ENCODE measurements around the gene MOV10. TPM values are rescaled to one million over a fixed set of nuclear protein-coding genes. Genes with fewer than 3 reads are reported as not detected.

Gene MOV10
- total RNA-seq, 1 donor from 2014 or later, result 57.5 TPM

GRCh38 chr1:112695276-112695675 is 20.8 kb downstream of the MOV10 start:
- ATAC-seq, result no peak
- DNase-seq (ENCODE audit: low spot score), result no peak
- intact Hi-C loops (cut with DNase I), result no loop called here

GRCh38 chr1:112696578-112697314 is 22.3 kb downstream of the MOV10 start:
- intact Hi-C loops (cut with DNase I), result no loop called here
- ATAC-seq (no peak), DNase-seq (ENCODE audit: low spot score) (no peak)

- intact Hi-C loops (cut with DNase I), result no loop called here
- no peak for DNase-seq (ENCODE audit: low spot score)
Measured at GRCh38 chr1:112697781-112698201, 23.3 kb downstream of the MOV10 start.

GRCh38 chr1:112698366-112699310 is 24.2 kb downstream of the MOV10 start:
- intact Hi-C loops (cut with DNase I), result no loop called here
- no peak for ATAC-seq
- DNase-seq (ENCODE audit: low spot score), result peak; percentile 70

More at GRCh38 chr1:112697781-112698201, 23.3 kb downstream of the MOV10 start:
- no peak for ATAC-seq

GRCh38 chr1:112699425-112700144 is 25.1 kb downstream of the MOV10 start:
- ATAC-seq (no peak), DNase-seq (ENCODE audit: low spot score) (no peak)
- intact Hi-C loops (cut with DNase I), result loop anchor here (10.0 kb wide), 1 partner anchor 315 kb away; no protein-coding TSS in a partner anchor

GRCh38 chr1:112700290-112701226 is 26.1 kb downstream of the MOV10 start:
- DNase-seq (ENCODE audit: low spot score) (peak; percentile 99), ATAC-seq (peak; percentile 88)
- intact Hi-C loops (cut with DNase I), result loop anchor here (10.0 kb wide), 1 partner anchor 316 kb away; no protein-coding TSS in a partner anchor

GRCh38 chr1:112701227-112702066 is 27.0 kb downstream of the MOV10 start:
- no peak for ATAC-seq
- intact Hi-C loops (cut with DNase I), result loop anchor here (10.0 kb wide), 1 partner anchor 317 kb away; no protein-coding TSS in a partner anchor
- DNase-seq (ENCODE audit: low spot score), result peak; percentile 68

GRCh38 chr1:112702067-112702395 is 27.6 kb downstream of the MOV10 start:
- no peak for DNase-seq (ENCODE audit: low spot score)
- intact Hi-C loops (cut with DNase I), result loop anchor here (10.0 kb wide), 1 partner anchor 317 kb away; no protein-coding TSS in a partner anchor
- no peak for ATAC-seq

GRCh38 chr1:112702420-112703261 is 28.2 kb downstream of the MOV10 start:
- ATAC-seq (no peak), DNase-seq (ENCODE audit: low spot score) (no peak)
- intact Hi-C loops (cut with DNase I), result loop anchor here (10.0 kb wide), 1 partner anchor 318 kb away; no protein-coding TSS in a partner anchor

- intact Hi-C loops (cut with DNase I), result loop anchor here (10.0 kb wide), 1 partner anchor 319 kb away; no protein-coding TSS in a partner anchor
Measured at GRCh38 chr1:112703706-112704105, 29.2 kb downstream of the MOV10 start.

GRCh38 chr1:112704391-112704933 is 30.0 kb downstream of the MOV10 start:
- intact Hi-C loops (cut with DNase I), result loop anchor here (10.0 kb wide), 1 partner anchor 320 kb away; no protein-coding TSS in a partner anchor
- ATAC-seq, result peak; percentile 7
- peak; percentile 80 for DNase-seq (ENCODE audit: low spot score)

More at GRCh38 chr1:112703706-112704105, 29.2 kb downstream of the MOV10 start:
- DNase-seq (ENCODE audit: low spot score), result no peak
- no peak for ATAC-seq

- ATAC-seq, result peak; percentile 81
- intact Hi-C loops (cut with DNase I), result loop anchor here (5.0 to 10.0 kb wide), 2 partner anchors 88 to 320 kb away; partner anchors contain the start of genes CAPZA1 and ST7L
- peak; percentile 91 for DNase-seq (ENCODE audit: low spot score)
Measured at GRCh38 chr1:112704934-112705627, 30.6 kb downstream of the MOV10 start.

GRCh38 chr1:112706505-112707220 is 32.2 kb downstream of the MOV10 start, which contains the start of gene RHOC:
RHOC (minus strand) TSS chr1:112707127; CDS start chr1:112703799, 3,328 bp downstream.
- DNase-seq (ENCODE audit: low spot score), result peak; percentile 87
- intact Hi-C loops (cut with DNase I), result loop anchor here (5.0 to 10.0 kb wide), 2 partner anchors 89 to 322 kb away; partner anchors contain the start of genes CAPZA1 and ST7L
- ATAC-seq, result peak; percentile 63

Data from sciatic nerve (tissue), 2 donors.